GM19193 (cell line): Measurements from ENCODE around the gene ARHGEF12.

Source experiments
- POLR2A ChIP-seq: IDR thresholded peaks from 4 replicates; pipeline ENCODE4 v1.6.1; 2011; ENCODE audit not compliant: insufficient read depth, insufficient read length; ENCODE audit errors: extremely low read depth

ARHGEF12 gene

DNA sequence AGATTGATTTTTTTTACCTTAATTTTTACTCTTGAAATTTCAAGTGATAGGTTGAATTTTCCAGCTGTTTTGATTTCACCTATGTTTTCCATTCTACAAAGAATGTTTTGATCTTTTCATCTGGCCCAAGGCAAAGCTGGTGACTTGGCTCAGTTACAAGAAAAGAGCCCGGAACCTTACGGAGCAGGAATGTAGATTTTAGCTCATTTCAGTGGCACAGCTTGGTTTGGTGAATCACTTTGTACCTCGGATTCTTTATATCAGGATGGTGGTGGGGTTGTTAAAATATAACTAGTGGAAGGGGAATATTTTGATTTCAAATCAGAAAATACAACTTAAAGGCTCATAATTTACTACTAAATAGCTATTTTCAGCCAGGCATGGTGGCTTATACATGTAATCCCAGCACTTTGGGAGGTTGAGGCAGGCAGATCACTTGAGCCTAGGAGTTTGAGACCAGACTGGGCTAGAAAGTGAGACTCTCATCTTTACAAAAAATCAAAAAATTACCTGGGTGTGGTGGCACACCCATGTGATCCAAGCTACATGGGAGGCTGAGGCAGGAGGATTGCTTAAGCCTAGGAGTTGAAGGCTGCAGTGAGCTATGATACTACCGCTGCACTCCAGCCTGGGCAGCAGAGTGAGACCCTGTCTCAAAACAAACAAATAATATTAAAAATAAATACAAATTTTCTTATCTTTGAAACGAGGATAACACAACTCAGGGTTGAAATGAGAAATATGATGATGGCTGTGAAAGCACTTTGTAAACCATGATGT, 166.0 kb downstream of the ARHGEF12 start:
- TF ChIP-seq POLR2A: no peak

DNA sequence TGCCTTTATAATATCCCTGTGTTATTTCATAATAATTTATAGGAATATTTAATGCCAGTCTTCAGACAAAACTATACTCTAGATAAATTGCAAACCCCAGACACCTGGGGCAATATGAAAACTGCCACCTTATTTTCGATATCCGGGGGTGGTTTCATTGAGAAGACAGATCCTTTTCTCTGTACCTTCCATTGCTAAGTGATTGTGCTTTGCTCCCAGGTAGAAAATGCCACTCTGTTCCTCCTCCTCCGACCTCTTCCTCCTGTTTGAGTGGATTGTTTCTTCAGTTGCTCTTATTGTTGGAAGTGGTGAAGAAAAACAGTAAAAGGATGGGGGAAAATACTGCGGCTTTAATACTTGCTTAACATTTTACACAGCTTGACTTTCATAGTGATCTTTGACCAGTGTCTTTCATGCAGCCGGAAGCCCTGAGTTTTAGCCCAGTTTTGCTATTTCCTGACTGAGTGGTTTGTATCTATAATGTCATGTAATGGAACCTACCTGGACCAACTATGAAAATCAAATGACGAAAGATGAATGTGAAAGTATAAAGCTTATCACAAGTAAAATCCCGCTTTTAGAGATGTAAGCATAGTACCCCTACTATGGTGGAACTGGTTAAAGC, 169.7 kb downstream of the ARHGEF12 start:
- TF ChIP-seq POLR2A: no peak

DNA sequence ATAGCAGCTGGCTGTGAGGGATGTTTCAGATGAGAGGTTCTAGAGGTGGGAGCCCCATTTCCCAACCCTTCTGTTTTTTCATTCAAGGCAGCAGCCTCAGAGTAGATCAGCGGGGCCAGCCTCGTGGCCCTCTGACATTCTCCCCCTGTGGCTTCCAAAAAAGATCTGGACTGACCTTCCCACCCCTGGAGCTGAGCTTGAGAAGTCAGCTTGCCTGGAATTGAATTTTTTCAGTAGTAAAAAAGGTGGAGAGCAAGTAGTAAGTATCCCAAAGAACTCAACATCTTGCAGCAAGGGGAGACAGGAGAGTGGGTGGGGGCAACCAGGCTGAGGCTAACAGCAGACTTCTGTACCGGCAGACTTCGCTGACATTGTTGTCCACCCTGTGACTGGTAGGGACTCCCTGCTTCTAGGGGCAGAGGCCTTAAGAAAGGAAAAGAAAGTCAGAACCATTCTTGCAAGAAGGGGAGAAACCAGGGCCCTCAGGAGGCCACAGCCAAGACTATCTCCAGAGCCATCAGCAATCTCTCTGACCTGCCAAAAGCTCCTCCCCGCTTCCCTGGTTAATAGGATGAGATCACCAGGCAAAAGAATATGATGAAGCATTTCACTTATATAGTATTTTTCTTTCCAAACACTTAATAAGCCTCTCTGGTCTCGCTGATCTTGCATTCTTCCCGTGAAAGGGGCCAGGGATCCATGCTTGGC, 173.3 kb downstream of the ARHGEF12 start:
- TF ChIP-seq POLR2A: no peak

DNA sequence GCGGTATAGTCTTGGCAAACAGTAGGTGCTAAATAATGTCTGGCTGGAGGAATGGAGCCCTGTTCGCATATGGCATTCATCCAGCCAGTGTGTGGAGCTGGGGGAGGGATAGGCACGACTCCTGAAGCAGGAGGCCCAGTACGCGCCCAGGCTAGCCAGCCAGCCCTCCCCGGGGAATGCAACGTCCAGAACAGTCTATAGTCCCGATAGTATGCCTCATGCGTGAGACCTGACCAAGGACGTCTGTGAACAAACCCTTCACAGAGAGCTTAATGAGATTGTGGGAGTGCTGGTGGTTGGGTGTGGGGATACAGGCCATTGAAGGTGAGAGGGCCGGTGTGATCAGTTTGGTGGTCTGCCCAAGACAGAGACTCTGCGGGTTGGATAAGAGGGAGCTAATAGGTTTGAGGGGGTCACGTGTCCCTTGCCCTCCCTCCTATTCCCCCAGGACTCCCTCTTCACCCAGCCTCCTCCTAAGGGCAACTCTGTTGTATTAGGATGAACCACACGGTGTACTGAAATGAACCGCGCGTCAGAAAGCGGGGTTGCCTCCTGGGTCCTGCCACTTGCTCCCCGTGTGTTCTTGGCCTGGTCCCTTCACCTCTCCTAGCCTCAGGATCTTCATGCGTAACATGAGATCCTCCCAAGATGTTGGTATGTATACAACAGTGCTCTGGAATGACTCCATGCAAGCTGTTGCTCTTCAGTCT, 174.3 kb downstream of the ARHGEF12 start:
- TF ChIP-seq POLR2A: no peak

DNA sequence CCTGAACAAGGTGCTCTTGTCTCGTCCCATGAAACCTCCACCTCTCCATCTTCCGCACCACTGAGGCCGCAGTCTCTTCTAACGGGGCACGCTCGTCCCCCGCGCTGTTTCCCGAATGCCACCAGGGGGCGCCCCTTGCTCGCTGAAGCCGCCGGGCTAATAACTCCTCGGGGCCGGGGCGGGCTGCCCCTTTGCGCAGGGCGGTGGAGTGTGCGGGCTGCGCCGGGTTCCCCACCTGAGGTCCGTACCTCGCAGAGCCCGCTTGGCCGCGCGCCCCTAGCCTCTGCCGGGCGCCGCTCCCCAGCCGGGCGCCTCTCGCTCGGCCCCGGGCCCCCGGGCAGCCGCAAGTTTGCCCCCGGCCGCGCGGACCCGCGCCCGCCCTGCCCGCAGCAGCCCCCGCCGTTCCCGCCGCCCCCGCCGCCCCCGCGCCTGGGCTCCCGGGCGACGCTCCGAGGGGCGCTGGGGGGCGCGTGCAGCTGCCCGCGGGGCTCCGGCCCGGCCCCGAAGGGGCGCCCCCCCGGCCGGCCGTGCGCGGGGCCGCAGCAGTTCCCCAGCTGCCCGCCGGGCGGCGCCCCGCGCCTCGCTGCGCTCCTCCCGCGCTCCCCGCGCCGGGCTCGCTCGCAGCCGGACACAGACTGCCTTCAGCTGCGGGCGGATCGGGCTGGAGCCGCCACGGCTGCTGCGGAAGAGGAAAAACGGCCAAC, 175.1 kb downstream of the ARHGEF12 start, which contains the start of gene GRIK4:
Gene GRIK4 (plus strand): TSS at position 633 of the 704 bp plus-strand sequence. CDS start 148,571 bp downstream, outside the sequence.
- no peak for TF ChIP-seq POLR2A

DNA sequence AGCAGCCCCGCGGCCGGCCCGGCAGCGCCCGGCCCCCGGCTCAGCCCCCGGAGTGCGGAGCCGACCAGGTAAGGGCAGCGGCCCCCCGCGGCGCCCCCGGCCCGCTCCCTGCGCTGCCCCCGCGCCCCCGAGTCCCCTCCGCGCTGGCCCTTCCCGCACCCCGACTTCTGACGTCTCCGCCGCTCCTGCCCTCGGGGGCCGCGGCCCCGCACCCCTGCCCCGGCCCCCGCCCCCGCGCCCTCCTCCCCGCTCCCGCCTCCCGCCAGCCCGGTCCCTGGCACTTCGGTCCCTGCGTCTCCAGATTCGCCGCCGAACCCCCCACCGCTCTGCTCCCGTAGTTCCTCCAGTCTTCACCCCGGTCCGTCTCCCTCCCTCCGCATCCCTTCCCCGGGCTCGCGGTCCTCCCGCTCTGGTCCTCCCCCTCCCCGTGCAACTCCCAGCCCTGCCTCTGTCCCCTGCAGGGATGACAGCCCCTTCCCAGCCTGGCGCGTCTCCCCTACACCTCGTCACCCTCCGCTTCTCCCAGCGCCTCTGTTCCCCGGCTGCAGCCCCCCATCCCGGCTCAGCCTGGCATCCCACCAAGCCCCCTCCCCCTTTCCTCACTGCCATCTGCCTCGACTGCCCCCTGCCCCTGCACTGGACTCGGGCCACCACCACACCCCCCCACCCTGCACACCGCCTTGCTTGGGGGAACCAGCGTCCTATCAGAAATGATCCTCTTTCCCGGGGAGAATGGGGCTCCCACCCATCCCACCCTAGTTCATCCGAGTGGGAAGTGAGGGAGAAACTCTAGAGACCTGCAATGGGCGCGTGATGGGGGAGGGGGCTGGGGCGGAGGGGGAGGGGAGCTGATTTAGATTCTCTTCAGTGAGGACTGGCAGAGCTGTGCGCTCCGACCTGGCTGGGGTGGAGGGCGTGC, 175.9 kb downstream of the ARHGEF12 start:
- no peak for TF ChIP-seq POLR2A

DNA sequence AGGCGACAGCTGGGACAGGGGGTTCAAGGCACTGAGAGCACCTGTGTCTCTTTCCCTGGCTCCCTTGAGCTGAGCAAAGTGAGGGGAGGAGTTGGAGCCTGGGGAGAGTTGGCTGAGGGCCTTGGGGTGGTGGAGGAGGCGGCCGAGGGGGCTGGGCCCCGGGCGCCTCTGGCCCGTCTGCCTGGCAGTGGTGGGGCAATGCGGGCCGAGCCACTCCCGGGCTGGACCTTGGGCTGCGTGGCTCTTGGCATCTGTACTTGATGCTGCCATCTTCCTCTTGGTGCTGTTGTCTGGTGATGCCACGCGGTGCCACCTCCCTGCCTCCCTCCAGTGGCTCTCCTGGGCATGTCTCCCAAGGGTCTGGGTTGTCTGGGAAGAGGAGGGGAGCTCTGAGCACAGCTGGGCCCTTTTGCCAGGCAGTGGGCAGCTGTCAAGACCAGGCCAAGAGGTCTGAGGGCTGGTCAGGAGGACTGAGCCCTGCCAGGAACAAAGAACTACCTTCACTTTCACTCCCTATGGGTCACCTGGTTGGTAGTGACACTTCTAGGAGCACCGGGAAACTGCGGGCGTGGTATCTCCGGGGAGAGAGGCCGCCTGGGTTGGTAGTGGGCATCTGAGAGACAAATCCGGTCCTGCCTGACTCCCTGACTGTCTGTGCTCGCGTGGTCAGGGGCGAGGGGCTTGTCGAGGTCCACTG, 176.7 kb downstream of the ARHGEF12 start:
- no peak for TF ChIP-seq POLR2A

DNA sequence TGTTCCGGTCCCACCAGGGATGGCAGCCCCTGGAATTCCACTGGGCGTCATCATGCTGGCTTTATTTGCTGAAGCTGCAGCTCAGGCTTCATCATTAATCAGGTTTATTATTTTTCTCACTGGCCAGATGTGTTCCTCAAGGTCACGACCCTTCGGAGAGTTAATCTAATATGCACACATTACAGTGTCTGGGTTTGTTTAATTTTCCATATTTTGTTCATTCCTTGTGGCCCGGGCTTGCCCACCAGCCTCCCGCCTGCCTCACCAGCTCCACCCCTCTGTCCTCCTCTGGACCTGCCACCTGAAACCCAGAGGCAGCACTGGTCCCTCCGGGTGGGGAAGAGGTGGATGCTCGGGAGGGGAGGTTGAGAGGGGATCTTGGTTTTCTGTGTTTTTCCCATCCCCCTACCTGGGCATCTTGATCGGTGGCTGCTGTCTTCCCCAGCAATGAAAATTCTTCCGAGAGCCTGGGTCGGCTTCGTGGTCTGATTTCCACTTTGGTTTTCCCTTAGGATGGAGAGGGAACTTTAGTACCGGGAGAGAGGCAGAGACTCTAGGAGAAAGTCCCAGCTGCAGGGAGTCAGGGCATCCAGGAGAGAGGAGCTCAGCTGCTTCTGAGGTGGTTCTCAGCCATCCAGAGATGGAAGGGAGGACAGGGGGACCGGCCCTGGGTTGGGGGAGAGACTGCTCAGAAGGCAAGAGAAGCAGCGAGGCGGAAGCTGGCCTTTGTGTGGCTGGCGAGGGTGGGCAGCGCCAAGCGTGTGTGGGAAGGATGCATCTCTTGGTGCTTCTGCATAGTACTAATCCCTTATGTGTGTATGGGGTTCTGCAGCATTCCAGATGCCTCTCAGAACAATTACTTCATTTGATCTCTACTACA, 177.5 kb downstream of the ARHGEF12 start:
- TF ChIP-seq POLR2A: no peak

DNA sequence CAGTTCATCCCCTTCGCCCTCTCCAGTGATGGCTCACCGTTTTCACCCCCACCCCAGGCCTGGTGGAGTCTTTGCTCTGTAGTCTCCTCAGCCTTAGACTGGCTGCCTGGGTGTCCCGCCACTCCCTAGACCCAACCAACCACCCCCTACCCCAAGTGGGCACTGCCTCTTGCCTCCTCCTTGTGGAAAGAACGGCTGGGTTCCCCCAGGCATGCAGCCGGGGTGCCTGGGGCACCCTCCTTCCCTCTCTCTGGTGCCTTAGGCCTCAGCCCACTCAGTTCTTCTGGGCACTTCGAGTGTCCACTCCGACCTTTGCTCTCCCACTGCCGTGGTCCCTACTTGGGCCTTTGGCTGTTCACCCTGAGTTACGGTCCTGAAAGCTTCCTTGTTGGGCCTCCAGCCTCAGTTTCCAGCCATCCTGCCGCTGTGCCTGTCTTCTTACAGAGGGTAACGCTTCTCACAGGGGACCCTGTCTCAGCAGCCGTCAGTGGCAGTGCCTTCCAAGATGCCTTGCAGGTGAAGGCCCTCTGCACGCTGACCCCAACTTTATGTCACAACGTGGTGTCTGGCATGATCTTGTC, 178.4 kb downstream of the ARHGEF12 start:
- no peak for TF ChIP-seq POLR2A

DNA sequence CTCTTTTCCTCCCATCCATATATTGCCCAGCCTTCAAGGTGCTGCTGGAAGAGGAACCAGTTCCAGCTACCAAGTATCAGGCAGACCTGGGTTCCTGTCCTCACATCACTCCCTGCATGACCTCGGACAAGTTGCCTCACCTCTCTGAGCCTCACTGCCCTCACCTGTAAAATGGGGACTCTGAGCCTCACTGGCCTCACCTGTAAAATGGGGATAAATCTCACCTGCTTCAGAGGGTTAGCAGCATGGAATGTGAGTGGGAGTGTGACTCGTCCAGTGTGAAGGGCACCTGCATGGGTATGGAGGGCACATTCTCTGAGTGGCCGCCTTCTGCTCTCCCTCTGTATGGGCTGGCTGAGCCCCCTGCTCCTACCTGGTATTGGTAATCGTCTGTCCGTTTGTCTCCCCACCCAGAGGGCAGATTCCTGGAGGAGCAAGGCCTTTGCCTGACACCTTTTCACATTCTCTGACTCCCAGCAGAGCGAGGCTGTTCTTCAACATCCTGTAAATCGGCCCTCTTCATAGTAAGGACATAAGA, 179.0 kb downstream of the ARHGEF12 start:
- no peak for TF ChIP-seq POLR2A
